Measurements from ENCODE around the gene KLHL10. TPM values are rescaled to one million over a fixed set of nuclear protein-coding genes. Genes with fewer than 3 reads are reported as not detected.

KLHL10 gene
- total RNA-seq, 2 experiments from 2014 or later: not detected

GRCh38 chr17:41895617-41896016, 58.0 kb downstream of the KLHL10 start:
- no peak overlapping the region for H3K27ac Mint-ChIP-seq

GRCh38 chr17:41896726-41897125, 59.1 kb downstream of the KLHL10 start:
- Mint-ChIP-seq H3K27ac (no peak overlapping the region), H3K36me3 (ENCODE audit: low read depth) (peaks cover 61% of the 10 kb centered on the region), H3K4me3 (no peak overlapping the region), H3K4me1 (no peaks in the 10 kb centered on the region), H3K27me3 (no peaks in the 10 kb centered on the region), H3K9me3 (no peaks in the 10 kb centered on the region)
- ChIA-PET POLR2A (no interaction called here), CTCF (no interaction called here)
- no peak for DNase-seq

More at GRCh38 chr17:41895617-41896016, 58.0 kb downstream of the KLHL10 start:
- H3K36me3 Mint-ChIP-seq (ENCODE audit: low read depth): peaks cover 54% of the 10 kb centered on the region
- H3K4me3 Mint-ChIP-seq: no peak overlapping the region
- no peaks in the 10 kb centered on the region for H3K27me3 Mint-ChIP-seq
- ChIA-PET CTCF (interaction anchor here (0.5 to 1.1 kb wide), 3 partner anchors 18 to 95 kb away, joined by 3 to 4 read pairs (median 3); no protein-coding TSS in a partner anchor), POLR2A (no interaction called here)
- no peaks in the 10 kb centered on the region for H3K4me1 Mint-ChIP-seq
- no peak for DNase-seq
- H3K9me3 Mint-ChIP-seq: no peaks in the 10 kb centered on the region

Other genes with a start within 250 kb of the KLHL10 start
- not detected for gene KRT16, start 225.1 kb upstream of the KLHL10 start, total RNA-seq
- gene KRT17, start 213.2 kb upstream of the KLHL10 start, total RNA-seq: under 1 TPM in 1 of 2 experiments, not detected in 1; 0.25 TPM
- 100 to 1,000 TPM; 605 to 645 TPM for gene EIF1, start 148.9 kb upstream of the KLHL10 start, total RNA-seq
- not detected for gene GAST, start 125.5 kb upstream of the KLHL10 start, total RNA-seq
- under 1 TPM; 0.25 to 0.31 TPM for gene HAP1, start 103.2 kb upstream of the KLHL10 start, total RNA-seq
- under 1 TPM; 0.77 to 0.99 TPM for gene JUP, start 51.1 kb upstream of the KLHL10 start, total RNA-seq
- gene P3H4, start 25.9 kb upstream of the KLHL10 start, total RNA-seq: 1 to 10 TPM; 1.2 to 2.4 TPM
- under 1 TPM in 1 of 2 experiments, not detected in 1; 0.44 TPM for gene FKBP10, start 24.8 kb upstream of the KLHL10 start, total RNA-seq
- 10 to 100 TPM; 13.7 to 17.7 TPM for gene NT5C3B, start 1.6 kb upstream of the KLHL10 start, total RNA-seq
- gene KLHL11, start 27.6 kb downstream of the KLHL10 start, total RNA-seq: 10 to 100 TPM; 13.2 to 13.9 TPM
- gene ACLY, start 81.1 kb downstream of the KLHL10 start, total RNA-seq: 100 to 1,000 TPM; 143 to 150 TPM
- gene ODAD4, start 92.8 kb downstream of the KLHL10 start, total RNA-seq: under 1 TPM; 0.40 to 0.42 TPM
- 10 to 100 TPM; 81.2 to 97.5 TPM for gene CNP, start 129.0 kb downstream of the KLHL10 start, total RNA-seq
- gene DNAJC7, start 179.6 kb downstream of the KLHL10 start, total RNA-seq: 10 to 100 TPM; 93.3 to 94.8 TPM
- gene NKIRAS2, start 182.3 kb downstream of the KLHL10 start, total RNA-seq: 10 to 100 TPM; 23.3 to 25.5 TPM
- under 1 TPM in 1 of 2 experiments, not detected in 1; 0.04 TPM for gene C17orf113, start 212.8 kb downstream of the KLHL10 start, total RNA-seq

Measured in activated CD4-positive, alpha-beta T cell treated with anti-CD3 and anti-CD28 coated beads, Interleukin-2, amount 10 ng/mL, durations not matched to agents 7 days and 5 days (primary cell).